Measurements from ENCODE around the gene ALPK1. TPM values are rescaled to one million over a fixed set of nuclear protein-coding genes. Genes with fewer than 3 reads are reported as not detected.

ALPK1 gene
- total RNA-seq, 1 experiment from 2014 or later, result 11.8 TPM

DNA sequence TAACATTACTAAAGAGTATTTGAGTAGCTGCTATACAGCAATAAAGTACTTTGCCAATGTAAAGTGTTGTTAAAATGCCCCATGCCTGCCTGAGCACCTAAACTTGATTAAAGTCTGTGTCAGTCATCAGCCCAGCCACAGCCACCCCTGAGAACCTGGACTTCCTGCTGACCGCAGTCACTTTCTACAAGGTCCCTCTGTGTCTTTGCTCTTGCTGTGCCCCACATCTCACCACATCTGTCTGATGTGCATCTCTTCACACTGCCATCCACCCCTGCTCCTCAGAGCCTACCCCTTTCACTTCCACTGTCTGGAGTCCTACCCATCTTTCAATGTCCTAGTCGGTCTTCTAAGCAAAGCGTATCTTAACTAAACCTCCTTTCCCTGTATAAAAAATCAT is 25.7 kb downstream of the ALPK1 start:
- intact Hi-C loops (cut with micrococcal nuclease; ENCODE audit: unreplicated experiment), result no loop called here
- Histone ChIP-seq H3K27me3 (replicated peaks; ENCODE audit: insufficient read depth, low read depth, low read length, poor library complexity) (no peaks in the 10 kb centered on the region), H3K9me3 (ENCODE audit: low read depth, low read length, poor library complexity, severe bottlenecking) (no peaks in the 10 kb centered on the region), H3K4me3 (ENCODE audit: low read depth, low read length, poor library complexity, severe bottlenecking) (no peak overlapping the region), H3K4me1 (ENCODE audit: insufficient read depth, low read length, poor library complexity, severe bottlenecking) (no peaks in the 10 kb centered on the region), H3K27ac (ENCODE audit: low read depth, low read length, poor library complexity, severe bottlenecking) (no peak overlapping the region), H3K36me3 (ENCODE audit: insufficient read depth, low read length, poor library complexity, severe bottlenecking) (no peaks in the 10 kb centered on the region)
- ChIA-PET CTCF (no interaction called here), POLR2A (ENCODE audit: low non-redundant PET) (no interaction called here)
- no TSS peak for BruUV-seq (replicated peaks)
- DNase-seq (ENCODE audit: low spot score), result no peak
- no peak for TF ChIP-seq EZH2 (IDR thresholded peaks at IDR 0.05; ENCODE audit: borderline replicate concordance, low read depth, low read length, poor library complexity, severe bottlenecking)
- no peak for TF ChIP-seq CTCF (conservative IDR thresholded peaks at IDR 0.05; ENCODE audit: low read depth, low read length)

- BruUV-seq (replicated peaks), result no TSS peak
- Histone ChIP-seq H3K27me3 (replicated peaks; ENCODE audit: insufficient read depth, low read depth, low read length, poor library complexity) (no peaks in the 10 kb centered on the region), H3K4me3 (ENCODE audit: low read depth, low read length, poor library complexity, severe bottlenecking) (no peak overlapping the region), H3K27ac (ENCODE audit: low read depth, low read length, poor library complexity, severe bottlenecking) (no peak overlapping the region), H3K4me1 (ENCODE audit: insufficient read depth, low read length, poor library complexity, severe bottlenecking) (no peaks in the 10 kb centered on the region), H3K36me3 (ENCODE audit: insufficient read depth, low read length, poor library complexity, severe bottlenecking) (no peaks in the 10 kb centered on the region), H3K9me3 (ENCODE audit: low read depth, low read length, poor library complexity, severe bottlenecking) (no peaks in the 10 kb centered on the region)
- no peak for DNase-seq (ENCODE audit: low spot score)
- intact Hi-C loops (cut with micrococcal nuclease; ENCODE audit: unreplicated experiment), result loop anchor here (5.0 kb wide), 2 partner anchors 228 to 442 kb away; no protein-coding TSS in a partner anchor
- CTCF ChIA-PET, result no interaction called here
- POLR2A ChIA-PET (ENCODE audit: low non-redundant PET), result no interaction called here
- TF ChIP-seq EZH2 (IDR thresholded peaks at IDR 0.05; ENCODE audit: borderline replicate concordance, low read depth, low read length, poor library complexity, severe bottlenecking) (no peak), CTCF (conservative IDR thresholded peaks at IDR 0.05; ENCODE audit: low read depth, low read length) (no peak)
Observed at GRCh38 chr4:112325530-112325929, 28.4 kb downstream of the ALPK1 start.

GRCh38 chr4:112327965-112328733 is 31.0 kb downstream of the ALPK1 start:
- Histone ChIP-seq H3K36me3 (ENCODE audit: insufficient read depth, low read length, poor library complexity, severe bottlenecking) (no peaks in the 10 kb centered on the region), H3K27ac (ENCODE audit: low read depth, low read length, poor library complexity, severe bottlenecking) (no peak overlapping the region), H3K4me3 (ENCODE audit: low read depth, low read length, poor library complexity, severe bottlenecking) (no peak overlapping the region), H3K9me3 (ENCODE audit: low read depth, low read length, poor library complexity, severe bottlenecking) (no peaks in the 10 kb centered on the region), H3K4me1 (ENCODE audit: insufficient read depth, low read length, poor library complexity, severe bottlenecking) (no peaks in the 10 kb centered on the region), H3K27me3 (replicated peaks; ENCODE audit: insufficient read depth, low read depth, low read length, poor library complexity) (no peaks in the 10 kb centered on the region)
- DNase-seq (ENCODE audit: low spot score), result peak; percentile 73
- TF ChIP-seq EZH2 (IDR thresholded peaks at IDR 0.05; ENCODE audit: borderline replicate concordance, low read depth, low read length, poor library complexity, severe bottlenecking) (no peak), CTCF (conservative IDR thresholded peaks at IDR 0.05; ENCODE audit: low read depth, low read length) (peak; percentile 61)
- BruUV-seq (replicated peaks), result no TSS peak
- intact Hi-C loops (cut with micrococcal nuclease; ENCODE audit: unreplicated experiment), result loop anchor here (1.0 to 5.0 kb wide), 4 partner anchors 195 to 439 kb away; no protein-coding TSS in a partner anchor
- POLR2A ChIA-PET (ENCODE audit: low non-redundant PET), result no interaction called here
- CTCF ChIA-PET, result interaction anchor here (0.9 to 2.2 kb wide), 2 partner anchors 12 to 196 kb away, joined by 4 to 7 read pairs; no protein-coding TSS in a partner anchor

All from A673 (cell line).